ENCODE results near the gene SEPTIN8.

SEPTIN8 gene

DNA sequence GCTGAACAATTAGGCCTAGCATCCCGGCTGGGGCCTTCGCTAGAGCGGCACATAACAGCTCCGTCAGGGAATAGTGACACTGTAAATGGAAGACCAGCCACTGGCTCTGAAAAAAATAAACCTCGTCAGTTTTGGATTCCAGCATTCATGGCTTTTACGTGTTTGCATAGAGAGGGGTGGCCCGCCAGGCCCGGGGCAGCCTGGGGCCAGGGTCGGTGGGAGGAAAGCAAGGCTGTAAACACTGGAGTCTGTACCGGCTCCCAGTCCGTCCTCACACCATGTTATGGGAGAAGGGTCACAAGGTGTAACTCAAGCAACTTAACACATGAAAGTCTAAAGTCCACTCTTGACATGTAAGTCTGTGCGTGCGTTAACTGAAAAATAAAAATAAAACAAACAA lies 18.6 kb downstream of the SEPTIN8 start:
- DNase-seq (ENCODE audit: low spot score): no peak
- TF ChIP-seq, protein P1, sequence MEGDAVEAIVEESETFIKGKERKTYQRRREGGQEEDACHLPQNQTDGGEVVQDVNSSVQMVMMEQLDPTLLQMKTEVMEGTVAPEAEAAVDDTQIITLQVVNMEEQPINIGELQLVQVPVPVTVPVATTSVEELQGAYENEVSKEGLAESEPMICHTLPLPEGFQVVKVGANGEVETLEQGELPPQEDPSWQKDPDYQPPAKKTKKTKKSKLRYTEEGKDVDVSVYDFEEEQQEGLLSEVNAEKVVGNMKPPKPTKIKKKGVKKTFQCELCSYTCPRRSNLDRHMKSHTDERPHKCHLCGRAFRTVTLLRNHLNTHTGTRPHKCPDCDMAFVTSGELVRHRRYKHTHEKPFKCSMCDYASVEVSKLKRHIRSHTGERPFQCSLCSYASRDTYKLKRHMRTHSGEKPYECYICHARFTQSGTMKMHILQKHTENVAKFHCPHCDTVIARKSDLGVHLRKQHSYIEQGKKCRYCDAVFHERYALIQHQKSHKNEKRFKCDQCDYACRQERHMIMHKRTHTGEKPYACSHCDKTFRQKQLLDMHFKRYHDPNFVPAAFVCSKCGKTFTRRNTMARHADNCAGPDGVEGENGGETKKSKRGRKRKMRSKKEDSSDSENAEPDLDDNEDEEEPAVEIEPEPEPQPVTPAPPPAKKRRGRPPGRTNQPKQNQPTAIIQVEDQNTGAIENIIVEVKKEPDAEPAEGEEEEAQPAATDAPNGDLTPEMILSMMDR (IDR thresholded peaks at IDR 0.05; ENCODE audit: extremely low read depth, missing control alignments): no peak

DNA sequence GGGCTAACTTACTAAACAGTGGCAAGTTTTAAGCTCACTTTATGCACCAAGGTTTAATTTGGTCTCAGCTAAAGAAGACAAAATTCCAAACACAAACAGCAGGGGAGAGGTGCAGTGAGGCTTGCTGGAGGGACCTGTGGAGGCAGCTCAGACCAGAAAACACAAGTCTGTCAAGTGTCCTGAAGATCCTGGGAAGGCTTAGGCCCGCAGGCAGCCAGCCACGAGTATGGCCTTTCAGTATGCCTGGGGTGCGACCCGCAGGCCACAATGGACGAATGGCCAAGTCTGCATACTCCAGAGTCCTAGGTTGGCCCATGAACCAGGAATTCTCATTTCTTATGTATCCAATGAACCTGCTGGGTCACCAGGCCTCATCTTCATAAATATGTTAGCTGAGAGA lies 20.5 kb downstream of the SEPTIN8 start:
- TF ChIP-seq, protein P1 (IDR thresholded peaks at IDR 0.05; ENCODE audit: extremely low read depth, missing control alignments): no peak
- DNase-seq (ENCODE audit: low spot score): no peak

DNA sequence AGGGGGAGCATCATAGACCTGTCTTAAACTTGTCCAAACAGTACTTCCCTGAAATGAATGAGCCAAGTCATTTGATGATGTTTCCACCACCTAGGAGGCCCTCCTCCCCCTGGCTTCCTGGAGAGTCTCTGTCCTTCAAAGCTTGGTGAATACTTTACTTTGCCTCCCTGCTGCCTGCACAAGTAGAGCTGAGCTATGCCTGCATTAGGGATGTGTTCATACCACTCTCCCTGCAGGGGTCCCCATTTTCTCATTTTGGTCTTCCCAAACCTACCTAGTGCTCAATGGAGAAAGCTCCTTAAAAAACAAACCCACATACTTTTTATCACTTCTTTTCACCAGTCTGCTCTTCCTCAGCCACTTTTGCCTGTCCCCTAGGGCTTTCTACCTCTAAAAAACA lies 22.1 kb downstream of the SEPTIN8 start:
- TF ChIP-seq, protein P1 (IDR thresholded peaks at IDR 0.05; ENCODE audit: extremely low read depth, missing control alignments): no peak
- DNase-seq (ENCODE audit: low spot score): no peak

DNA sequence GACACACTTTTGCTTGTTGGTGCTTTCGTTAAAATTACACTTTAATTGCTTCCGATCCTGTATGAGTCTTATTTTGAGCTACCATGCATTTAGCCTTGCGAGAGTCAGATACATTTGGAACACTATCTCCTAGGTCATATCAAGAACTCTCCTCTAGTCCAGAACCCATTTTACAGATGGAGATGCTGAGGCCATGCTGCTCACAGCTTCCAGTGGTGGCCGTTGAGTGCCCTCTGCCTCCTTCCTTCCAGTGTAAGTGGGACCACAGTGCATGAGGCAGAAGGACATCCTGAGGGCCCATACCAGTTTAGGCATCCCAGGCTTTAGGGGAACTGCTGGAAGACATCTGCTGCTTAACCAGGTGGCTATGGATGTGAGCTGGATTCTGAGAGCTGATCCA lies 22.9 kb downstream of the SEPTIN8 start:
- TF ChIP-seq, protein P1 (IDR thresholded peaks at IDR 0.05; ENCODE audit: extremely low read depth, missing control alignments): no peak

DNA sequence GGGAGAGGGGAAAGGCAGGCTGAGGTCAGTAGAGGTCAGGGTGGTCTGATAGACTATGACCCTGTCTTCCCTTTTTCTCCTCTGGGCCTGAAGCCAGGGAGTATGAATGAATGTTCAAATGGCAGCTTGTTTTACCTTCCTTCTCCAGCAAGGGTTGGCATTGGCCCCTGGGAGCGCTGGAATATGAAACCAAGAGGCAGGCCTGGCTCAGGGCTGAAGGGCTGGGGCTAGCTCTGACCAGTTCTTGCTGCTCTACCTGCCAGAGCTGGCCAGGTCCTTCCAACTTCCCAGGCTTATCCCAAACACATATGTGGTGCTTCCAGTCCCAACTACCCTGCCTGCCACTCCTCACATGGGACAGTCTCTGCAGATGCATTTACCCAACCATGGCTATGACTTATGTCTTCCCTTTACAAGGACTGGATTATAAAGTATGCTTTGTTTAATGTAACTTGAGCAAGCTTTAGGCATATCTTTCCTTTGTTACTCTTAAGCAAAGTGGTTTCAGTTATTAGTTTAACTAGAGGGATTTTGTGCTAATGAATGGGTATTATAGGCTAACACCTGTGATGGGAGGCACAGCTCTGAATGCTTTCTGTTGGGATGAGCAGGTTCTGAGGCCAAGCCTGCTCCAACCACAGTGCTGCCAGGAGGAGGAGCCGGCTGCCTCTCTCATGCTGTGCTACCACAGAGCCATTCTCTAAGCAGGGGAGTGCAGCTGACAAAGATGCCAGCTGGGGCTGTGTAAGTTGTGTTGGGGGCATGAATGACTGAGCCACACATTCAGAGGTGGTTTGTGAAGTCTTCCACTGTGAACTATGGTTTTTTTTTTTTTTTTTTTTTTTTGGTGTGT lies 23.7 kb downstream of the SEPTIN8 start:
- TF ChIP-seq, protein P1 (IDR thresholded peaks at IDR 0.05; ENCODE audit: extremely low read depth, missing control alignments): no peak
- DNase-seq (ENCODE audit: low spot score): no peak

More for the DNA sequence above, 22.9 kb downstream of the SEPTIN8 start:
- DNase-seq (ENCODE audit: low spot score): no peak

DNA sequence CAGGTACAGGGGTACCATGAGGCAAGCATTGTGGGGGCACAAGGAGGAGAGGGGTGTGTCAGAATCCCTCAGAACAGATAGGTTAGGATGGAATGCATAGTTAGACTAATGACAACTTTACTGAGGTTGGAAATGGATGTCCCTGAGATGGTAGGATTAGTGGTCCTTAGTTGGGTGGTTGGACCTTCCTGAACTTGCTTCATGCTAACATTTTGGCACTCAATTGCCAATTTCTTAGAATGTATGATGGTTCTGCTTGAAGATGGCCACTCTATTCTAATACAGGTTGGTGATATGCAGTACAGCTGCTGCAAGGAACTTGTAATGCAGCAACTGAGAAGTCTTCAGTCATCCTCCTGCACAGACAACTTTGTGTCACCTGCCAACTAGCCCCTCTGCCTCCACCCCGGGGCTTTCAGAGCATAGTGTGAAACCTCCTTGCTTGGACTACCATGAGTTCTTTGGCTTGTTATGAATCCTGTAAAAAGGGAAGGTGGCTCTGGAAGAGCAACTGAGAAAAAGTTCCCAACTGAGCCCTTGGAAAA lies 24.4 kb downstream of the SEPTIN8 start:
- TF ChIP-seq, protein P1 (IDR thresholded peaks at IDR 0.05; ENCODE audit: extremely low read depth, missing control alignments): no peak
- no peak for DNase-seq (ENCODE audit: low spot score)

DNA sequence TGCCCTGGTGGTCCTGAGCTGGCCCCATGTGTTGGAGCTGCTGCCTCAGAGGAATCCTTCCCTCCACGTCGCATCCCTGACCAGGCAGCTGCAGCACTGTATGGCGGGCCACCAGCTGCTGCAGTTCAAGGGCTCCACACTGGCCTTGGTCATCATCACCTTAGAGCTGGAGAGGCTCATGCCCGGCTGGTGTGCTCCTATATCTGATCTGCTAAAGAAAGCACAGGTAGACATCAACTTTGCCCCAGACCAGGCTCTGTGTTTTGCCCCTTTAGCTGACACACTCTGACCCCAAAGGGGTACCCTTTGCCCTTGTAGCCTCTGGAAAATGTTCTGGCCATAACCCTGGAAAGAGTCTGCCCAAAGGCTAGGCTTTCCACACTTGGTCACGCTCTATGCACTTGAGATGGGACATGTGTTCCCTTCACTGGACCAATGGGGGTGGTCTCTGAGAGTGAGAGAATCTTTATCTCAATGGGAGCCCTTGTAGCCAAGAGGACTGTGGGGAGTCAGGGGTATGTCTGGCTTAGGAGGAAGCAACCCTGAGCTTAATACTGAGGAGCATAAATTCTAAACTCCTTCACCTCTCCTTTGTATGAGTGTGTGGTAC lies 25.0 kb downstream of the SEPTIN8 start:
- DNase-seq (ENCODE audit: low spot score): no peak

More for the DNA sequence above, 25.0 kb downstream of the SEPTIN8 start:
- TF ChIP-seq, protein P1 (IDR thresholded peaks at IDR 0.05; ENCODE audit: extremely low read depth, missing control alignments): no peak

Measured in GM20000 (cell line).